Measurements from ENCODE around the gene MAGEB17.

The MAGEB17 gene

DNA sequence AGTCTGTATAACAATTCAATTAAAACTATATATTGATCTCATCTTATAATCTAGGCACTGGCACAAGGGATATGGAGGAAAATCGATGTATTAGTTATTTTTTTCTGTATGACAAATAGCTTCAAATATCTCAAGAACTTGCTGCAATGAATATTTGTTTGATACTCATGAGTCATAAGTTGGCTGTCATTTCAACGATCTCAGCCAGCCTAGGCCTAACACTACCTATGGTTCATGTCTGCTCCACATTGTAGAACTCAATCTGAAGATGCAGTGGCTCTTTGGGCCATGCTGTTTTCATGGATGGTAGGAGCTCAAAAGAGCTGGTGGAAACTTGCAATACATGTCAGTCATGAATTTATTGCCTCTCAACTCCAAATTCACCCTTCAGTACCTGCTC, 44.7 kb downstream of the MAGEB17 start:
- DNase-seq, result no peak

DNA sequence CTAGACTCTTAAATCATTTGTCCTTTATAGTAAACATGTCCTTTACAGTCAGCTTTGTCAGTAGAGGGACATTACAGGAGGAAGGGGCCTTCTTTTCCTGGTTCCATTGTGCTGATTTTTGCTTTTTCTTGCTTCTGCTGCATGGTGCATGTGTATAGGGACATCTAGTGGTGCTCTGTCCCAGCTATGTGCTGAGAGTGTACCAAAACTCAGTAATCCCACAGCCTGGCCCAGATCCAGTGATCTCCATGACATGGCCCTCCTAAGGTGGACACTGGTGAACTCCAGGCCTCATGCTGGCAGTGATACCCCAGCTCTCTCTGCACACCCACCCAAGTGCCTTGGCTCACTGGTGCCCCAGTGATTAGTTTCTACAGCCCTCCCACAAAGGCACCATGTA, 45.2 kb downstream of the MAGEB17 start:
- DNase-seq, result peak; percentile 1 to 43 (median 28)

- DNase-seq, result no peak
These were observed 46.7 kb downstream of the MAGEB17 start for GRCh38 chrX:16213961-16214360.

DNA sequence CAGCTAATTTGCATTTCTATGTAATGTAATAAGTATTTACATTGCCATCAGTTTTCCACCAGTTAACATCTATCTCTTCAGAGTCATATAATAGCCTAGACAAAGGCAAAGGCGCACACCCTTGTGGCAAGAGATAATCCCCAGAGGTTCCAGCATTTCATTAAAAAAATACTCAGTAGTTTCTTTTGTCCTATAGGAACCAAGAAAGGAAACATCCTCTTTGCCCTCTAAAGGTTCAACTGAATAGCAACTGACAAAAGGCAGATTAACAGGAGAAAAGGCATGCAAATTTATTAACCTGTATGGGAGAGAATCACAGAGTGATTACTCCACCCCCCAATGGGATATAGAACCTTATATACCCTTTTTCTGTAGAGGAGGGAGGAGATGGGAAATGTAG, 48.4 kb downstream of the MAGEB17 start:
- DNase-seq, result no peak
